K562 (cell line): ENCODE measurements around the gene TEDC1. TPM values are rescaled to one million over a fixed set of nuclear protein-coding genes. Genes with fewer than 3 reads are reported as not detected.

Source experiments
- ATAC-seq: fragments of 200-7000 bp; cut with Tn5 transposase; 3 replicates; pipeline ENCODE4 v1.9.1; 2020; ENCODE audit warnings: moderate library complexity
- BruUV-seq: library from RNA; stranded (reverse); fragments of 400-500 nt; replicated peaks from 2 replicates; lab custom pipeline; 2021; lab: Mats Ljungman, UMichigan
- CTCF ChIA-PET: fragments of 300-600 bp; formaldehyde crosslinking; extraction: SDS; loops from one replicate; lab custom pipeline; 2021; ENCODE audit warnings: low intra/inter-chr PET ratio; lab: Yijun Ruan, JAX
- POLR2A ChIA-PET: fragments of 300-600, 350-650 bp; sonication (Branson Sonifier 250); formaldehyde crosslinking; extraction: SDS; loops from one replicate; lab custom pipeline; 2021; ENCODE audit warnings: antibody characterized with exemption, inconsistent platforms; lab: Yijun Ruan, JAX
- DNase-seq, 4 experiments: peaks; one replicate each; pipeline versions ENCODE4 v3.0.0 to v3.0.0-alpha.2; 2011 to 2018; ENCODE audit warnings: low spot score in 3 of 4, mixed read lengths in 3 of 4; ENCODE audit errors: extremely low read depth in 1 of 4
- FAIRE-seq: peaks from 2 replicates; lab custom pipeline; 2011; peaks lifted over from hg19 to GRCh38; lab: Jason Lieb, UNC
- H2AFZ ChIP-seq: 2 replicates; pipeline ENCODE4 v1.6.0; 2011; ENCODE audit warnings: low read depth, low read length, control low read depth, inconsistent platforms
- H3K27ac ChIP-seq: fragments of 200-600 bp; 3 replicates; pipeline ENCODE4 v1.8.0; 2011; ENCODE audit warnings: low read depth, mild to moderate bottlenecking, control low read depth, inconsistent platforms, low read length, moderate library complexity, mixed read lengths; ENCODE audit errors: extremely low read depth
- H3K27me3 ChIP-seq, 2 experiments: fragments of 300-600 bp in 1 of 2; 2 replicates in 1 of 2; 3 replicates in 1 of 2; pipeline versions ENCODE4 v1.6.0 to v1.8.0; 2011; ENCODE audit warnings: inconsistent platforms in 2 of 2, low read length in 2 of 2, mild to moderate bottlenecking in 1 of 2, mixed read lengths in 1 of 2, moderate library complexity in 1 of 2; ENCODE audit not compliant: control insufficient read depth in 2 of 2, insufficient read depth in 2 of 2
- H3K36me3 ChIP-seq: fragments of 300-600 bp; 3 replicates; pipeline ENCODE4 v1.8.0; 2011; ENCODE audit warnings: mild to moderate bottlenecking, low read length, inconsistent platforms; ENCODE audit not compliant: control insufficient read depth, insufficient read depth
- H3K4me1 ChIP-seq, 2 experiments: fragments of 200-600 bp in 1 of 2; replicated peaks in 1 of 2; 2 replicates in 1 of 2; 3 replicates in 1 of 2; pipeline versions ENCODE4 v1.5.1 to v1.8.0; 2011; ENCODE audit warnings: inconsistent platforms in 2 of 2, low read length in 2 of 2, mild to moderate bottlenecking in 1 of 2, mixed read lengths in 1 of 2, moderate library complexity in 1 of 2; ENCODE audit not compliant: control insufficient read depth in 2 of 2, insufficient read depth in 2 of 2
- H3K4me2 ChIP-seq: 2 replicates; pipeline ENCODE4 v1.6.1; 2011; ENCODE audit warnings: low read length, control low read depth, inconsistent platforms, mixed read lengths; ENCODE audit not compliant: insufficient read depth
- H3K4me3 ChIP-seq: fragments of 200-600 bp; sonication (generic), shearing (Covaris generic); 2 replicates; pipeline ENCODE4 v1.5.1; 2016; ENCODE audit warnings: control low read depth, inconsistent platforms
- H3K79me2 ChIP-seq: fragments of 200-600 bp; 3 replicates; pipeline ENCODE4 v1.8.0; 2011; ENCODE audit warnings: low read length, inconsistent platforms; ENCODE audit not compliant: control insufficient read depth, insufficient read depth
- H3K9ac ChIP-seq, 2 experiments: 2 replicates each; pipeline versions ENCODE4 v1.6.0 to v1.6.1; 2011; ENCODE audit warnings: low read depth in 2 of 2, low read length in 2 of 2, control low read depth in 1 of 2, inconsistent platforms in 1 of 2, mild to moderate bottlenecking in 1 of 2, mixed read lengths in 1 of 2; ENCODE audit not compliant: insufficient read depth in 1 of 2
- H3K9me1 ChIP-seq: one replicate; pipeline ENCODE4 v1.6.0; 2011; ENCODE audit warnings: inconsistent platforms, mild to moderate bottlenecking, low read length, moderate library complexity; ENCODE audit not compliant: control insufficient read depth, insufficient read depth
- H3K9me3 ChIP-seq: replicated peaks from 2 replicates; pipeline ENCODE4 v1.5.1; 2011; ENCODE audit warnings: low read depth, low read length, inconsistent platforms; ENCODE audit not compliant: control insufficient read depth, insufficient read depth
- H4K20me1 ChIP-seq: replicated peaks from 2 replicates; pipeline ENCODE4 v1.6.1; 2011; ENCODE audit warnings: low read length, inconsistent platforms, mixed read lengths; ENCODE audit not compliant: control insufficient read depth, insufficient read depth
- CHCHD3 ChIP-seq: fragments of 250-450 bp; sonication (Bioruptor Pico); IDR thresholded peaks from 2 replicates; pipeline ENCODE4 v2.1.2; 2022; ENCODE audit warnings: mild to moderate bottlenecking
- CREM ChIP-seq: IDR thresholded peaks from 2 replicates; pipeline ENCODE4 v1.6.1; 2014; ENCODE audit warnings: antibody characterized with exemption, low read depth
- HNRNPK ChIP-seq: fragments of 200-400 bp; formaldehyde crosslinking; IDR thresholded peaks from one replicate; pipeline ENCODE4 v1.6.1; 2018; ENCODE audit warnings: mild to moderate bottlenecking, low read depth, low read length; ENCODE audit not compliant: poor library complexity, severe bottlenecking
- MAFG ChIP-seq: fragments of 450-650 bp; conservative IDR thresholded peaks from 2 replicates; pipeline ENCODE4 v1.6.1; 2016; ENCODE audit warnings: missing genetic modification characterization, missing compliant biosample characterization
- NFIC ChIP-seq: fragments of 450-650 bp; IDR thresholded peaks from 2 replicates; pipeline ENCODE4 v1.6.1; 2017; ENCODE audit warnings: mild to moderate bottlenecking, inconsistent platforms
- NONO ChIP-seq, 2 experiments: fragments of 200-400 bp in 1 of 2; fragments of 450-650 bp in 1 of 2; formaldehyde crosslinking in 1 of 2; IDR thresholded peaks; 2 replicates each; pipeline ENCODE4 v1.6.1; 2017; ENCODE audit warnings: low read depth in 2 of 2, mild to moderate bottlenecking in 2 of 2, moderate library complexity in 2 of 2, low read length in 1 of 2
- TRIM24 ChIP-seq, 2 experiments: fragments of 450-650 bp; IDR thresholded peaks; 2 replicates each; pipeline ENCODE4 v1.6.1; 2016
- USF1 ChIP-seq: sonication (generic); formaldehyde crosslinking; IDR thresholded peaks from 2 replicates; pipeline ENCODE4 v1.9.0; 2022; ENCODE audit warnings: mild to moderate bottlenecking, missing genetic modification reagents
- XRCC5 ChIP-seq: fragments of 200-400 bp; formaldehyde crosslinking; IDR thresholded peaks from 2 replicates; pipeline ENCODE4 v1.6.1; 2017; ENCODE audit warnings: low read depth, mild to moderate bottlenecking, low read length
- ZNF121 ChIP-seq: sonication (generic); formaldehyde crosslinking; conservative IDR thresholded peaks from 2 replicates; pipeline ENCODE4 v1.8.0; 2022; ENCODE audit warnings: missing genetic modification reagents
- ZNF79 ChIP-seq: fragments of 250-450 bp; sonication (Bioruptor Pico); IDR thresholded peaks from 2 replicates; pipeline ENCODE4 v1.4.0; 2020; ENCODE audit warnings: low read depth, mild to moderate bottlenecking, moderate library complexity
- WGBS: fragments of 100-300 bp; shearing (Covaris generic); methylation state at CpG from one replicate; pipeline ENCODE4 v1.1.6; 2016; ENCODE audit warnings: low coverage, mixed read lengths; ENCODE audit not compliant: insufficient coverage; ENCODE audit errors: missing lambda C conversion rate; 5-methylcytosine and 5-hydroxymethylcytosine counted together
- in situ Hi-C: fragments of 300-500 bp; cut with MboI; formaldehyde crosslinking; loops from 4 replicates; pipeline ENCODE4 v1.15.0; 2018; ENCODE audit warnings: inconsistent platforms, mixed read lengths
- intact Hi-C: fragments of 100-400 bp; cut with micrococcal nuclease; formaldehyde crosslinking; loops from 2 replicates; pipeline ENCODE4 v1.14.2; 2022
- polyA plus RNA-seq, 8 experiments: library from polyadenylated mRNA; depleted of rRNA in 4 of 8; stranded (reverse) in 5 of 8; unstranded in 3 of 8; fragments of >200 nt; fragmentation: Nextera tagmentation in 2 of 8; fragmentation: Illumina TruSeq in 1 of 8; extraction: Ambion mirVana in 2 of 8; extraction: Trizol in 1 of 8; gene quantifications; 2 replicates each; pipeline versions ENCODE4 v1.2.1 to v1.2.3, GENCODE V29; 2011 to 2014; ENCODE audit warnings: inconsistent platforms in 1 of 8, missing spikeins in 1 of 8
- total RNA-seq, 7 experiments: library from RNA; depleted of rRNA in 6 of 7; stranded (reverse); fragments of >200 nt in 6 of 7; fragmentation: Illumina TruSeq in 2 of 7; extraction: Trizol in 2 of 7; gene quantifications; 2 replicates each; pipeline versions ENCODE4 v1.2.1 to v1.2.3, GENCODE V29; 2011 to 2021; ENCODE audit warnings: low replicate concordance in 1 of 7
- TF ChIP-seq, protein P1 (sequence below): sonication (generic); formaldehyde crosslinking; IDR thresholded peaks from 2 replicates; pipeline ENCODE4 v1.5.0; 2020; ENCODE audit warnings: missing genetic modification reagents

TEDC1 gene
- total and polyA plus RNA-seq, 9 of the 15 experiments (the other 6 are each of a cell fraction or from before 2014, with no cell fraction given), result 0.21 to 28.3 (median 5.9) TPM

DNA sequence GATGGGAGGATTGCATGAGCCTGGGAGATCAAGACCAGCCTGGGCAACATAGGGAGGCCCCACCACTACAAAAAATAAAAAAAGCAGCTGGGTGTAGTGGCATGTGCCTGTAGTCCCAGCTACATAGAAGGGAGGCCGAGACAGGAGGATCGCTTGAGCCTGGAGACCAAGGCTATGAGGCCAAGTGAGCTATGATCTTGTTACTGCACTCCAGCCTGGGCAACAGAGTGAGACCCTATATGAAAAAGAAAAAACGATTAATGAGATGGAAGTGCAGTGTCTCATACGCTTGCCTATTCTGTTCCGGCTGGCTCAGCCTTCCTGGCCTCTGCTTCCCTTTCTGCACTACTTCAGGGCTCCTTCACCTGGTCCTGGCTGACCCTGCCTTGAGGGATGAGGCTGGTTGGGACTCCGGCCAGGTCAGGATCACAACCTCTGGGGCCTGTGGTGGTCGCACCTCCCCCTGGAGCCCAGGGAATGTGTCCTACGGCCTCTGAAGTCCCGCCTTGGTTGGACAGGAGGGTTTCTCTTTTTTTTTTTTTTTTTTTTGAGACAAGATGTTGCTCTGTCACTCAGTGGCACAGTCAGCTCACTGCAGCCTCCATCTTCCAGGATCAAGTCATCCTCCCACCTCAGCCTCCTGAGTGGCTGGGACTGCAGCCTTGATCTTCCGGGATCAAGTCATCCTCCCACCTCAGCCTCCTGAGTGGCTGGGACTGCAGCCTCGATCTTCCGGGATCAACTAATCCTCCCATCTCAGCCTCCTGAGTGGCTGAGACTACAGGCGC, 10.7 kb downstream of the TEDC1 start:
- BruUV-seq, result no TSS peak
- CTCF ChIA-PET, result no interaction called here

DNA sequence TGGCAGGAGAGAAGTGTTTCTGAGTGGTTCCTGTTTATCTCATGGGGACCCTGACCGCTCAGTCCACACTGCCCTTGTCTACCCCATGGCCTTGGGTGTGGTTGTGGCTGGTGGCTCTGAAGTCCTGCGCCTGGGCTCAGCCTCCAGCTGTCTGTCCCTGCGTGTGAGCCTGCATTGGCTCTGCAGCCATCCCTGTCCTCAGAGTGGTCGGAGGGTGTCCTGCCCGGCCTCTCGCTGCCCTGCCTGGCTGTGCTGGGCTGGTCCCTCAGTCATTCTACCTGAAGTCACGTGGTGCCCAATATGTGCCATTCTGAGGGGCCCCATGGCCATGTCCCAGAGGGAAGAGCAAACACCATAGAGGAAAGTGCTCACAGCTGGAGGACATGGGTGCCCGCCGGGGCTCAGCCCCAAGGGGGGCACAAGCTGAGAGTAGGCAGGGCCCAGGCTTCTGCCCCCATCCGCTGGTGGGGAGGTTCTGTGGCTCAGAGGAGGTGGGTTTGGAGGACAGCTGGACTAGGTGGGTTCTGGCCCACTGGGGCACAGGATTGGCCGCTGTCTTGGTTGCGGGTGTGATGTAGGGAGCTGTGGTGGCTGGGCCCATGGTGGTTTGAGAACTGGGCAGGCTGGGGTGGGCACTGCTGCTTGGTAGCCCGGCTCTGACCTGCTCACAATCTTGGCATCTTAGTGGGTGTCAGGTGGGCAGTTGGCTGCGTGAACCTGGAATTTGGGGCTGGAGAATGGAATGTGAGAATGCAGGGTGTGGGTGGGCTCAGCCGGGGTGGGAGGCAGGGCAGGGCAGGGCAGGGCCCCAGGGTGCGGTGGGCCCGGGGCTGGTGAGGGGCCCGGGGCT, 11.6 kb downstream of the TEDC1 start:
- H3K9me1 ChIP-seq, result no peaks in the 10 kb centered on the region
- no peaks in the 10 kb centered on the region for H3K36me3 ChIP-seq
- in situ Hi-C loops (no loop called here), intact Hi-C loops (no loop called here)
- no peak overlapping the region for H3K27ac ChIP-seq
- H3K9me3 ChIP-seq, result no peaks in the 10 kb centered on the region
- H3K4me2 ChIP-seq, result no peak overlapping the region
- ATAC-seq (no peak), FAIRE-seq (no peak), DNase-seq (no peak)
- CTCF ChIA-PET, result no interaction called here
- H3K27me3 ChIP-seq, result peaks cover 5 to 19% of the 10 kb centered on the region in 2 experiments; a peak in 3 of 5 replicates
- H3K9ac ChIP-seq, result peak overlapping the region in 1 of 2 experiments; percentile 52; a peak in 1 of 4 replicates
- 23% methylated on average over 7 of the region's 18 CpGs for WGBS
- no peaks in the 10 kb centered on the region for H3K79me2 ChIP-seq
- POLR2A ChIA-PET, result interaction anchor here (0.7 to 3.1 kb wide), 2 partner anchors 10 to 430 kb away, joined by 3 to 15 read pairs; no protein-coding TSS in a partner anchor
- BruUV-seq, result no TSS peak
- no peaks in the 10 kb centered on the region for H4K20me1 ChIP-seq
- H3K4me1 ChIP-seq, result peaks cover 0 to 32% of the 10 kb centered on the region in 2 experiments; a peak in 2 of 5 replicates
- H3K4me3 ChIP-seq, result no peak overlapping the region
- H2AFZ ChIP-seq, result no peak overlapping the region
- no peak for TF ChIP-seq HNRNPK
- TF ChIP-seq TRIM24 (IDR thresholded peaks at IDR 0.05), result no peak
- TF ChIP-seq CREM, result no peak
- TF ChIP-seq, protein P1, sequence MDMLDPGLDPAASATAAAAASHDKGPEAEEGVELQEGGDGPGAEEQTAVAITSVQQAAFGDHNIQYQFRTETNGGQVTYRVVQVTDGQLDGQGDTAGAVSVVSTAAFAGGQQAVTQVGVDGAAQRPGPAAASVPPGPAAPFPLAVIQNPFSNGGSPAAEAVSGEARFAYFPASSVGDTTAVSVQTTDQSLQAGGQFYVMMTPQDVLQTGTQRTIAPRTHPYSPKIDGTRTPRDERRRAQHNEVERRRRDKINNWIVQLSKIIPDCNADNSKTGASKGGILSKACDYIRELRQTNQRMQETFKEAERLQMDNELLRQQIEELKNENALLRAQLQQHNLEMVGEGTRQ (CRISPR knock-in tag), result peak; percentile 9; the same call in 1 of the 2 replicates
- peak; percentile 38 for TF ChIP-seq USF1
- TF ChIP-seq ZNF79, result no peak
- TF ChIP-seq NFIC, result no peak
- no peak for TF ChIP-seq MAFG (tag)
- no peak for TF ChIP-seq ZNF121 (CRISPR knock-in tag)
- no peak for TF ChIP-seq NONO (IDR thresholded peaks at IDR 0.05; ENCODE audit: low read depth in 2 of 2, low read length in 1 of 2)
- TF ChIP-seq CHCHD3 (CRISPR knock-in tag), result no peak

More for the DNA sequence above, 10.7 kb downstream of the TEDC1 start:
- no peak overlapping the region for H3K9ac ChIP-seq
- in situ Hi-C loops (no loop called here), intact Hi-C loops (no loop called here)
- H3K9me1 ChIP-seq, result no peaks in the 10 kb centered on the region
- no peaks in the 10 kb centered on the region for H3K36me3 ChIP-seq
- no peaks in the 10 kb centered on the region for H3K9me3 ChIP-seq
- no peak overlapping the region for H3K4me3 ChIP-seq
- H3K79me2 ChIP-seq, result no peaks in the 10 kb centered on the region
- H3K27me3 ChIP-seq, result peaks cover 0 to 12% of the 10 kb centered on the region in 2 experiments; a peak in 2 of 5 replicates
- no peak for ATAC-seq
- H3K4me2 ChIP-seq, result no peak overlapping the region
- DNase-seq, result no peak
- no peak for FAIRE-seq
- peaks cover 0 to 39% of the 10 kb centered on the region in 2 experiments; a peak in 2 of 5 replicates for H3K4me1 ChIP-seq
- POLR2A ChIA-PET, result interaction anchor here (3.1 kb wide), 1 partner anchor 9 kb away, joined by 15 read pairs; no protein-coding TSS in a partner anchor
- WGBS, result 62% methylated on average over 6 of the region's 13 CpGs
- no peak for TF ChIP-seq XRCC5
- peak; percentile 42; the same call in 1 of the 2 replicates for TF ChIP-seq ZNF121 (CRISPR knock-in tag)
- no peaks in the 10 kb centered on the region for H4K20me1 ChIP-seq
- H2AFZ ChIP-seq, result no peak overlapping the region
- no peak overlapping the region for H3K27ac ChIP-seq
